Measurements from ENCODE around the gene LMOD2. TPM values are rescaled to one million over a fixed set of nuclear protein-coding genes. Genes with fewer than 3 reads are reported as not detected.

The LMOD2 gene
- total RNA-seq, 1 experiment from 2014 or later: not detected

DNA sequence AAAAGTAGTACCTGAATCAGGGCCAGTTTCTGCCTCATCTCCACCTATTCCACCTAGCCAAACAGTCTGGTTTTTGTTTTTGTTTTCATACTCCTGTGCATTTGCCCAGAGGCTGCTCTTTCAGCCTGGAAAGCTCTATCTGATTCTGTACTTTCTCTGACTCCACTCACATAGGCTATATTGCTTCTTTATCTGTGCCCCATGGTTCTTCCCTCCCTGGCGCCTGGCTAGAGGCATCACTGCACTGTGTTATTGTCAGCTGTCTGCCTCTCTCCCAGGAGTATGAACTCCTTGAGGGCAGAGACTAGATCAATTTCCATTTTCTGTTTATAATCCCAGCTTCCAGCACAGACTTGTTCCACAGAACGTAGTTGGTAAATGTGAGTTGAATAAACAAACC is 5.1 kb upstream of the LMOD2 start:
- POLR2A ChIA-PET: no interaction called here
- H3K4me1 ChIP-seq (ENCODE audit: control insufficient read depth in 1 of 2, insufficient read depth in 2 of 2, low read length in 2 of 2): peaks cover 0 to 12% of the 10 kb centered on the region in 2 experiments; a peak in 1 of 4 replicates
- H3K4me2 ChIP-seq (ENCODE audit: low read length): no peak overlapping the region
- no peak overlapping the region for H3K4me3 ChIP-seq (replicated peaks in 1 of 2; ENCODE audit: low read depth in 1 of 2, low read length in 2 of 2)
- CTCF ChIA-PET: interaction anchor here (1.0 kb wide), 1 partner anchor 32 kb away, joined by 3 read pairs; no protein-coding TSS in a partner anchor
- no TSS peak for BruUV-seq (replicated peaks)
- ATAC-seq (no peak), DNase-seq (ENCODE audit: low read depth, low spot score) (no peak)
- H3K27ac ChIP-seq (ENCODE audit: low read depth, low read length): no peak overlapping the region
- H3K9ac ChIP-seq (ENCODE audit: low read length): no peak overlapping the region
- H3K36me3 ChIP-seq (ENCODE audit: control insufficient read depth in 1 of 2, insufficient read depth in 2 of 2, low read length in 2 of 2): no peaks in the 10 kb centered on the region
- no peaks in the 10 kb centered on the region for H3K27me3 ChIP-seq (ENCODE audit: insufficient read depth, low read length)
- H3K9me3 ChIP-seq (ENCODE audit: control insufficient read depth in 1 of 2, insufficient read depth in 1 of 2, low read depth in 1 of 2, low read length in 2 of 2): no peaks in the 10 kb centered on the region
- no peaks in the 10 kb centered on the region for H3K79me2 ChIP-seq (ENCODE audit: insufficient read depth, low read length)
- RAD21 ChIA-PET (ENCODE audit: low non-redundant PET in 1 of 2, low total read pairs in 2 of 2, uncharacterized antibody in 2 of 2, unreplicated experiment in 2 of 2): interaction anchor here in 1 of 2 experiments (0.6 kb wide), 1 partner anchor 98 kb away, joined by 5 read pairs; no protein-coding TSS in a partner anchor
- no peaks in the 10 kb centered on the region for H4K20me1 ChIP-seq (ENCODE audit: insufficient read depth)
- intact Hi-C loops (cut with micrococcal nuclease): no loop called here
- TF ChIP-seq CEBPB (IDR thresholded peaks at IDR 0.05; ENCODE audit: low read depth): no peak
- H3K9me2 ChIP-seq (ENCODE audit: insufficient read depth): no peaks in the 10 kb centered on the region; the same call in 1 of the 2 replicates
- H2AFZ ChIP-seq (ENCODE audit: low read depth, low read length, poor library complexity, severe bottlenecking): no peak overlapping the region

DNA sequence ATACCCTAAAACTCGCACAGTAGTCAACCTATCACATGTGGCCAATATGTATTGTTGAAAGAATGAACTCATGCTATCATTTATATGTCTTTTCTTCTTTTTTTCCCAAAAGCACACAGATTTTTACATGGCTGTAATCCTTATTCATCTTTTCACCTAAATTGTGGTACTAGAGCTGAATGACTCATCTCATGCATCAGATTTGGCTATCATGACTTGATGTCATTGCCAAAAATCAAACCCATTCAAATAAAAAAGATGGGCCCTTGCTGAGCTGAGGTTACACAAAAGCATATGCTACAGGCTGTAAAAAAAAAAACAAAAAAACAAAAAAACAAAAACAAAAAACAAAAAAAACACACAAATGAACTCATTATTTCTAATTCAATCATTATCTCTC is 3.3 kb upstream of the LMOD2 start:
- H4K20me1 ChIP-seq (ENCODE audit: insufficient read depth): no peaks in the 10 kb centered on the region
- no peak overlapping the region for H3K9ac ChIP-seq (ENCODE audit: low read length)
- H3K36me3 ChIP-seq (ENCODE audit: control insufficient read depth in 1 of 2, insufficient read depth in 2 of 2, low read length in 2 of 2): no peaks in the 10 kb centered on the region
- ChIA-PET POLR2A (no interaction called here), RAD21 (ENCODE audit: low non-redundant PET in 1 of 2, low total read pairs in 2 of 2, uncharacterized antibody in 2 of 2, unreplicated experiment in 2 of 2) (no interaction called here), CTCF (interaction anchor here (1.2 kb wide), 1 partner anchor 49 kb away, joined by 4 read pairs; no protein-coding TSS in a partner anchor)
- H3K79me2 ChIP-seq (ENCODE audit: insufficient read depth, low read length): no peaks in the 10 kb centered on the region
- no TSS peak for BruUV-seq (replicated peaks)
- no peak overlapping the region for H3K4me2 ChIP-seq (ENCODE audit: low read length)
- H2AFZ ChIP-seq (ENCODE audit: low read depth, low read length, poor library complexity, severe bottlenecking): no peak overlapping the region
- no peaks in the 10 kb centered on the region for H3K9me3 ChIP-seq (ENCODE audit: control insufficient read depth in 1 of 2, insufficient read depth in 1 of 2, low read depth in 1 of 2, low read length in 2 of 2)
- DNase-seq (ENCODE audit: low read depth, low spot score) (no peak), ATAC-seq (no peak)
- intact Hi-C loops (cut with micrococcal nuclease): no loop called here
- H3K27me3 ChIP-seq (ENCODE audit: insufficient read depth, low read length): no peaks in the 10 kb centered on the region
- H3K27ac ChIP-seq (ENCODE audit: low read depth, low read length): no peak overlapping the region
- peaks cover 0 to 4% of the 10 kb centered on the region in 2 experiments; a peak in 1 of 4 replicates for H3K4me1 ChIP-seq (ENCODE audit: control insufficient read depth in 1 of 2, insufficient read depth in 2 of 2, low read length in 2 of 2)
- H3K9me2 ChIP-seq (ENCODE audit: insufficient read depth): no peaks in the 10 kb centered on the region; the same call in 1 of the 2 replicates
- no peak overlapping the region for H3K4me3 ChIP-seq (replicated peaks in 1 of 2; ENCODE audit: low read depth in 1 of 2, low read length in 2 of 2)
- no peak for TF ChIP-seq RAD21 (IDR thresholded peaks at IDR 0.05; ENCODE audit: low read depth)
- no peak for TF ChIP-seq POLR2A (IDR thresholded peaks at IDR 0.05; ENCODE audit: borderline replicate concordance, extremely low read depth, insufficient read depth, insufficient read length)
- TF ChIP-seq, protein P1, sequence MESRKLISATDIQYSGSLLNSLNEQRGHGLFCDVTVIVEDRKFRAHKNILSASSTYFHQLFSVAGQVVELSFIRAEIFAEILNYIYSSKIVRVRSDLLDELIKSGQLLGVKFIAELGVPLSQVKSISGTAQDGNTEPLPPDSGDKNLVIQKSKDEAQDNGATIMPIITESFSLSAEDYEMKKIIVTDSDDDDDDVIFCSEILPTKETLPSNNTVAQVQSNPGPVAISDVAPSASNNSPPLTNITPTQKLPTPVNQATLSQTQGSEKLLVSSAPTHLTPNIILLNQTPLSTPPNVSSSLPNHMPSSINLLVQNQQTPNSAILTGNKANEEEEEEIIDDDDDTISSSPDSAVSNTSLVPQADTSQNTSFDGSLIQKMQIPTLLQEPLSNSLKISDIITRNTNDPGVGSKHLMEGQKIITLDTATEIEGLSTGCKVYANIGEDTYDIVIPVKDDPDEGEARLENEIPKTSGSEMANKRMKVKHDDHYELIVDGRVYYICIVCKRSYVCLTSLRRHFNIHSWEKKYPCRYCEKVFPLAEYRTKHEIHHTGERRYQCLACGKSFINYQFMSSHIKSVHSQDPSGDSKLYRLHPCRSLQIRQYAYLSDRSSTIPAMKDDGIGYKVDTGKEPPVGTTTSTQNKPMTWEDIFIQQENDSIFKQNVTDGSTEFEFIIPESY (IDR thresholded peaks at IDR 0.05; ENCODE audit: extremely low read depth, insufficient replicate concordance, low read length): no peak
- TF ChIP-seq FOSL1 (IDR thresholded peaks at IDR 0.05; ENCODE audit: low read depth): no peak
- no peak for TF ChIP-seq TCF7L2 (IDR thresholded peaks at IDR 0.05; ENCODE audit: borderline replicate concordance, extremely low read depth, insufficient read depth, insufficient read length)
- TF ChIP-seq ZFX (IDR thresholded peaks at IDR 0.05): no peak
- TF ChIP-seq, protein P2, sequence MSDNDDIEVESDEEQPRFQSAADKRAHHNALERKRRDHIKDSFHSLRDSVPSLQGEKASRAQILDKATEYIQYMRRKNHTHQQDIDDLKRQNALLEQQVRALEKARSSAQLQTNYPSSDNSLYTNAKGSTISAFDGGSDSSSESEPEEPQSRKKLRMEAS (IDR thresholded peaks at IDR 0.05): no peak
- TF ChIP-seq CBX3 (IDR thresholded peaks at IDR 0.05; ENCODE audit: low read depth): no peak
- no peak for TF ChIP-seq YY1 (IDR thresholded peaks at IDR 0.05; ENCODE audit: extremely low read depth, insufficient replicate concordance, low read depth, low read length)
- no peak for TF ChIP-seq EGR1 (IDR thresholded peaks at IDR 0.05; ENCODE audit: low read depth)
- no peak for TF ChIP-seq JUND (IDR thresholded peaks at IDR 0.05)
- TF ChIP-seq, protein P3, sequence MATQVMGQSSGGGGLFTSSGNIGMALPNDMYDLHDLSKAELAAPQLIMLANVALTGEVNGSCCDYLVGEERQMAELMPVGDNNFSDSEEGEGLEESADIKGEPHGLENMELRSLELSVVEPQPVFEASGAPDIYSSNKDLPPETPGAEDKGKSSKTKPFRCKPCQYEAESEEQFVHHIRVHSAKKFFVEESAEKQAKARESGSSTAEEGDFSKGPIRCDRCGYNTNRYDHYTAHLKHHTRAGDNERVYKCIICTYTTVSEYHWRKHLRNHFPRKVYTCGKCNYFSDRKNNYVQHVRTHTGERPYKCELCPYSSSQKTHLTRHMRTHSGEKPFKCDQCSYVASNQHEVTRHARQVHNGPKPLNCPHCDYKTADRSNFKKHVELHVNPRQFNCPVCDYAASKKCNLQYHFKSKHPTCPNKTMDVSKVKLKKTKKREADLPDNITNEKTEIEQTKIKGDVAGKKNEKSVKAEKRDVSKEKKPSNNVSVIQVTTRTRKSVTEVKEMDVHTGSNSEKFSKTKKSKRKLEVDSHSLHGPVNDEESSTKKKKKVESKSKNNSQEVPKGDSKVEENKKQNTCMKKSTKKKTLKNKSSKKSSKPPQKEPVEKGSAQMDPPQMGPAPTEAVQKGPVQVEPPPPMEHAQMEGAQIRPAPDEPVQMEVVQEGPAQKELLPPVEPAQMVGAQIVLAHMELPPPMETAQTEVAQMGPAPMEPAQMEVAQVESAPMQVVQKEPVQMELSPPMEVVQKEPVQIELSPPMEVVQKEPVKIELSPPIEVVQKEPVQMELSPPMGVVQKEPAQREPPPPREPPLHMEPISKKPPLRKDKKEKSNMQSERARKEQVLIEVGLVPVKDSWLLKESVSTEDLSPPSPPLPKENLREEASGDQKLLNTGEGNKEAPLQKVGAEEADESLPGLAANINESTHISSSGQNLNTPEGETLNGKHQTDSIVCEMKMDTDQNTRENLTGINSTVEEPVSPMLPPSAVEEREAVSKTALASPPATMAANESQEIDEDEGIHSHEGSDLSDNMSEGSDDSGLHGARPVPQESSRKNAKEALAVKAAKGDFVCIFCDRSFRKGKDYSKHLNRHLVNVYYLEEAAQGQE (IDR thresholded peaks at IDR 0.05; ENCODE audit: low read depth): no peak
- TF ChIP-seq, protein P4, sequence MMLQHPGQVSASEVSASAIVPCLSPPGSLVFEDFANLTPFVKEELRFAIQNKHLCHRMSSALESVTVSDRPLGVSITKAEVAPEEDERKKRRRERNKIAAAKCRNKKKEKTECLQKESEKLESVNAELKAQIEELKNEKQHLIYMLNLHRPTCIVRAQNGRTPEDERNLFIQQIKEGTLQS (IDR thresholded peaks at IDR 0.05): no peak
- no peak for TF ChIP-seq SRF (IDR thresholded peaks at IDR 0.05; ENCODE audit: low read depth)
- no peak for TF ChIP-seq SIN3A (IDR thresholded peaks at IDR 0.05; ENCODE audit: low read depth)
- no peak for TF ChIP-seq SP1 (IDR thresholded peaks at IDR 0.05; ENCODE audit: low read depth)

Measured in HCT116 (cell line).